Measurements from ENCODE around the gene LRRC42.

DNA sequence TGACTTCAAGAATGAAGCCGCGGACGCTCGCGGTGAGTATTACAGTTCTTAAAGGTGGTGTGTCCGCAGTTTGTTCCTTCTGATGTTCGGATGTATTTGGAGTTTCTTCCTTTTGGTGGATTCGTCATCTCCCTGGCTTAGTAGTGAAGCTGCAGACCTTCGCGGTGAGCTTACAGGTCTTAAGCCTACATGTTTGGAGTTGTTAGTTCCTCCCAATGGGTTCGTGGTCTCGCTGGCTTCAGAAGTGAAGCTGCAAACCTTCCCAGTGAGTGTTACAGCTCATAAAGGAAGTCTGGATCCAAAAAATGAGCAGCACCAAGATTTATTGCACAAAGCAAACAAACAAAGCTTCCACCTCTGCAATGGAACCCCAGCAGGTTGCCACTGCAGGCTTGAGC, 57.1 kb downstream of the LRRC42 start:
- TF ChIP-seq, protein P1, sequence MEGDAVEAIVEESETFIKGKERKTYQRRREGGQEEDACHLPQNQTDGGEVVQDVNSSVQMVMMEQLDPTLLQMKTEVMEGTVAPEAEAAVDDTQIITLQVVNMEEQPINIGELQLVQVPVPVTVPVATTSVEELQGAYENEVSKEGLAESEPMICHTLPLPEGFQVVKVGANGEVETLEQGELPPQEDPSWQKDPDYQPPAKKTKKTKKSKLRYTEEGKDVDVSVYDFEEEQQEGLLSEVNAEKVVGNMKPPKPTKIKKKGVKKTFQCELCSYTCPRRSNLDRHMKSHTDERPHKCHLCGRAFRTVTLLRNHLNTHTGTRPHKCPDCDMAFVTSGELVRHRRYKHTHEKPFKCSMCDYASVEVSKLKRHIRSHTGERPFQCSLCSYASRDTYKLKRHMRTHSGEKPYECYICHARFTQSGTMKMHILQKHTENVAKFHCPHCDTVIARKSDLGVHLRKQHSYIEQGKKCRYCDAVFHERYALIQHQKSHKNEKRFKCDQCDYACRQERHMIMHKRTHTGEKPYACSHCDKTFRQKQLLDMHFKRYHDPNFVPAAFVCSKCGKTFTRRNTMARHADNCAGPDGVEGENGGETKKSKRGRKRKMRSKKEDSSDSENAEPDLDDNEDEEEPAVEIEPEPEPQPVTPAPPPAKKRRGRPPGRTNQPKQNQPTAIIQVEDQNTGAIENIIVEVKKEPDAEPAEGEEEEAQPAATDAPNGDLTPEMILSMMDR (IDR thresholded peaks at IDR 0.05) = no peak
- TF ChIP-seq RAD21 (conservative IDR thresholded peaks at IDR 0.05 in 1 of 2, IDR thresholded peaks at IDR 0.05 in 1 of 2) (no peak), BHLHE40 (IDR thresholded peaks at IDR 0.05; ENCODE audit: low read depth, low read length) (no peak), MYC (IDR thresholded peaks at IDR 0.05; ENCODE audit: borderline replicate concordance, low read length) (no peak), RCOR1 (IDR thresholded peaks at IDR 0.05; ENCODE audit: low read depth, low read length) (no peak), FOSL2 (IDR thresholded peaks at IDR 0.05) (no peak), FOSL2 (CRISPR knock-in tag; IDR thresholded peaks at IDR 0.05) (no peak), JUNB (IDR thresholded peaks at IDR 0.05) (no peak), POLR2A (IDR thresholded peaks at IDR 0.05; ENCODE audit: low read length) (no peak), EP300 (IDR thresholded peaks at IDR 0.05) (no peak), TP53 (CRISPR knock-in tag; IDR thresholded peaks at IDR 0.05) (no peak), JUN (IDR thresholded peaks at IDR 0.05) (no peak), CHD4 (IDR thresholded peaks at IDR 0.05; ENCODE audit: borderline replicate concordance) (no peak), ZFP36 (IDR thresholded peaks at IDR 0.05; ENCODE audit: borderline replicate concordance, partially characterized antibody) (no peak)
- TF ChIP-seq, protein P2, sequence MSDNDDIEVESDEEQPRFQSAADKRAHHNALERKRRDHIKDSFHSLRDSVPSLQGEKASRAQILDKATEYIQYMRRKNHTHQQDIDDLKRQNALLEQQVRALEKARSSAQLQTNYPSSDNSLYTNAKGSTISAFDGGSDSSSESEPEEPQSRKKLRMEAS (IDR thresholded peaks at IDR 0.05) = no peak

Measured in A549 (cell line).